ENCODE results near the gene TTF1.

TTF1 gene

GRCh38 chr9:132364068-132364467, 42.6 kb downstream of the TTF1 start:
- CTCF ChIA-PET: interaction anchor here (0.6 kb wide), 1 partner anchor 966 kb away, joined by 3 read pairs; no protein-coding TSS in a partner anchor
- H3K27ac ChIP-seq: no peak overlapping the region
- no peak for DNase-seq (ENCODE audit: low spot score)
- POLR2A ChIA-PET (ENCODE audit: low non-redundant PET): no interaction called here
- TF ChIP-seq CTCF (conservative IDR thresholded peaks at IDR 0.05; ENCODE audit: low read depth): no peak

DNA sequence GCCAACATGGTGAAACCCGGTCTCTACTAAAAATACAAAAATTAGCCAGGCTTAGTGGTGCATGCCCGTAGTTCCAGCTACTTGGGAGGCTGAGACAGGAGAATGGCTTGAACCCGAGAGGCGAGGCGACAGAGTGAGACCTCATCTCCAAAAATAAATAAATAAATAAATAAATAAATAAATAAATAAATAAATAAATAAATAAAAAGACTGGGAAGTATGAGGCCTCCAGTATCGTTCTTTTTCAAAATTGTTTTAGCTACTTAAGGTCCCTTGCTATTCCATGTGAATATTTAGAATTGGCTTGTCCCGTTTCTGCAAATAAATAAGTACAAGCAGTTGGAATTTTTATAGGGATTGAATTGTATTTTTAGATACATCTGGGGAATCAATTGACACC, 48.9 kb downstream of the TTF1 start:
- ChIA-PET POLR2A (ENCODE audit: low non-redundant PET) (no interaction called here), CTCF (interaction anchor here (0.5 to 0.7 kb wide), 4 partner anchors 15 to 828 kb away, joined by 3 read pairs; no protein-coding TSS in a partner anchor)
- no peak overlapping the region for H3K27ac ChIP-seq
- no peak for DNase-seq (ENCODE audit: low spot score)
- TF ChIP-seq CTCF (conservative IDR thresholded peaks at IDR 0.05; ENCODE audit: low read depth): no peak

DNA sequence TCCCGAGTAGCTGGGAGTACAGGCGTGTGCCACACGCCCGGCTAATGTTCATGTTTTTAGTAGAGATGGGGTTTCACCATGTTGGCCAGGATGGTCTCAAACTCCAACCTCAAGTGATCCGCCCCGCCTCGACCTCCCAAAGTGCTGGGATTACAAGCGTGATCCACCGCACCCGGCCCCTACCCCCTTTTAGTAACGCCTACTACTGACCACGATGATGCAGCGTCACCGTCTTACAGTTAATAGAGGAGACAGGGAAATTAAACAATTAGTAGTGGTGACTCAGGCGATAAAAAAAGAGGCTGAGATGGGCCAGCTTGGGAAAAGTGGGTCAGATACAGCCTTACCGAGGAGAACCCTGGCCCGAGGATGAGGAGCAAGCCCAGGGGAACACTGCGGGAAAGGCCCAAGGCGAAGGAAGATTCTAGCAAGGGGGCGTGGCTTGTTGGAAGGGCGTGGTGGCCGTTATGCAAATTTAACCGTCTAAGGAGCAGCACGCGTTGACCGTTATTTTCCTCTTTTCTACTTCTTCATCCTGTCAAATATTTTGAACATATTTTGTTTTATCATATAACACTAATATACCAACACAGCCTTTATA, 50.2 kb downstream of the TTF1 start:
- DNase-seq (ENCODE audit: low spot score): no peak
- H3K27ac ChIP-seq: peak overlapping the region; percentile 82
- ChIA-PET POLR2A (ENCODE audit: low non-redundant PET) (no interaction called here), CTCF (interaction anchor here (0.7 kb wide), 1 partner anchor 1140 kb away, joined by 4 read pairs; no protein-coding TSS in a partner anchor)
- no peak for TF ChIP-seq CTCF (conservative IDR thresholded peaks at IDR 0.05; ENCODE audit: low read depth)

DNA sequence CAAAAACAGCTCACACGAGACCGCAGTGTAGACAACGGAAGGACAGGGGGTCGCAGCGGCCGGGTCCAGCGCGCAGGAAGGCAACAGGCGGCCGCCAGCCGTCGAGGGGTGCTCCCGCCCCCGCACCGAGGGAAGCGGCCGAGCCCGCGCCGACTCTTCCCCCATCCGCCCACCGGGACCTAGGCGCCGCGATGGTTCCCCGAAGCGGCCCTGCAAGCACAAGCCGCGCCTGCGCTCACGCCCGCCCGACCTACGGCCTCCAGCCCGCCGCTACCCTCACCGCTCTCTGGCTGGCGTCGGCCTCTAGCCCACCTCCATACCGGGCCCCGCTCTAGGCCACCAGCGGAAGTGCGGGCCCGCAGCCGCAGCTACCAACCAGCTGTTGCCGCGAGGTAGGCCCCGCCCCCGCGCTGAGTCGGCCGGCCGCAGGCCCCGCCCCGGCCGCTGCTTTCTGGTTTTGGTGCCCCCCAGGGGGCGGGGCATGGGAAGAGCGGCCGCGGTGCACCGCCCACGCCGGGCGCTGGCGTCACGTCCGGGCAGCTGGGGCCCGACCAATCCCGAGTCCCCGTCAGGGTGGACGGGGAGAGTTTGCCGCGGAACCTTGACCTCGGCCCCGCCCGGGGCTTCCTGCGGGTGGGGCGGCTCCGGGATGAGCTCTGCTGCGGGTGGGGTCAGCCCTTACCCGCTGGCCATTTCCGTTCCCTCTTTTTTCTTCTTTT, 51.8 kb downstream of the TTF1 start, which contains the start of gene SETX:
TSS of gene SETX (minus strand) at position 350 of the 719 bp plus-strand sequence. CDS start 5,558 bp downstream, outside the sequence.
- no peak for TF ChIP-seq CTCF (conservative IDR thresholded peaks at IDR 0.05; ENCODE audit: low read depth)
- POLR2A ChIA-PET (ENCODE audit: low non-redundant PET): interaction anchor here (0.6 kb wide), 1 partner anchor 276 kb away, joined by 3 read pairs; no protein-coding TSS in a partner anchor
- DNase-seq (ENCODE audit: low spot score): peak; percentile 100
- CTCF ChIA-PET: no interaction called here
- H3K27ac ChIP-seq: peak within 1 kb of the TSS; percentile 82

- DNase-seq (ENCODE audit: low spot score): no peak
These were observed 55.1 kb downstream of the TTF1 start for GRCh38 chr9:132351404-132352045.

More at GRCh38 chr9:132351404-132352045, 55.1 kb downstream of the TTF1 start:
- POLR2A ChIA-PET (ENCODE audit: low non-redundant PET): no interaction called here
- CTCF ChIA-PET: no interaction called here
- H3K27ac ChIP-seq: no peak overlapping the region
- no peak for TF ChIP-seq CTCF (conservative IDR thresholded peaks at IDR 0.05; ENCODE audit: low read depth)
